Neutrophil (primary cell): Measurements from ENCODE around the gene TBC1D24.

Experiments used
- H3K27ac ChIP-seq: fragments of 200-600 bp; sonication (generic); 2 replicates; pipeline ENCODE4 v1.5.1; 2016; ENCODE audit warnings: mild to moderate bottlenecking, moderate library complexity
- H3K27me3 ChIP-seq: fragments of 200-600 bp; sonication (generic); 2 replicates; pipeline ENCODE4 v1.6.0; 2016; ENCODE audit warnings: mild to moderate bottlenecking
- H3K36me3 ChIP-seq: fragments of 200-600 bp; sonication (generic); 2 replicates; pipeline ENCODE4 v1.5.1; 2017
- H3K4me1 ChIP-seq, 2 experiments: fragments of 200-600 bp in 1 of 2; sonication (generic) in 1 of 2; 1 replicate in 1 of 2; 2 replicates in 1 of 2; pipeline versions ENCODE4 v1.5.1 to v1.6.1; 2013 to 2016; ENCODE audit warnings: low read depth in 1 of 2, low read length in 1 of 2, mild to moderate bottlenecking in 1 of 2, moderate library complexity in 1 of 2; ENCODE audit not compliant: control insufficient read depth in 1 of 2, insufficient read depth in 1 of 2
- H3K4me3 ChIP-seq, 2 experiments: fragments of 200-600 bp in 1 of 2; sonication (generic) in 1 of 2; 1 replicate in 1 of 2; 2 replicates in 1 of 2; pipeline ENCODE4 v1.5.1; 2013 to 2016; ENCODE audit warnings: low read depth in 1 of 2, low read length in 1 of 2, mild to moderate bottlenecking in 1 of 2, moderate library complexity in 1 of 2
- H3K9me3 ChIP-seq: fragments of 200-600 bp; sonication (generic); 2 replicates; pipeline ENCODE4 v1.5.1; 2016
- CTCF ChIP-seq: fragments of 200-600 bp; sonication (generic); IDR thresholded peaks from 2 replicates; pipeline ENCODE4 v1.5.1; 2016; ENCODE audit warnings: antibody characterized with exemption

The TBC1D24 gene

GRCh38 chr16:2520097-2520783 is 45.3 kb downstream of the TBC1D24 start, which contains the start of gene AMDHD2:
Gene AMDHD2 (plus strand): TSS chr16:2520371. CDS start chr16:2520459, 88 bp downstream.
- H3K27me3 ChIP-seq: no peaks in the 10 kb centered on the region
- peaks cover 79 to 83% of the 10 kb centered on the region in 2 experiments for H3K4me1 ChIP-seq
- H3K27ac ChIP-seq: peak within 1 kb of the TSS; percentile 100
- H3K4me3 ChIP-seq: peak within 1 kb of the TSS; percentile 73 to 77
- H3K36me3 ChIP-seq: peaks cover 33% of the 10 kb centered on the region
- TF ChIP-seq CTCF: peak; percentile 30
- no peaks in the 10 kb centered on the region for H3K9me3 ChIP-seq

GRCh38 chr16:2520784-2521531 is 46.0 kb downstream of the TBC1D24 start:
- Histone ChIP-seq H3K27ac (peak overlapping the region; percentile 100), H3K4me1 (peaks cover 79 to 83% of the 10 kb centered on the region in 2 experiments), H3K9me3 (no peaks in the 10 kb centered on the region), H3K27me3 (no peaks in the 10 kb centered on the region), H3K4me3 (peak overlapping the region; percentile 73 to 77), H3K36me3 (peaks cover 33% of the 10 kb centered on the region)
- TF ChIP-seq CTCF: peak; percentile 45

GRCh38 chr16:2523801-2524231 is 48.9 kb downstream of the TBC1D24 start:
- no peak for TF ChIP-seq CTCF
- H3K36me3 ChIP-seq: peaks cover 50% of the 10 kb centered on the region
- H3K27me3 ChIP-seq: no peaks in the 10 kb centered on the region
- H3K4me3 ChIP-seq: no peak overlapping the region
- H3K9me3 ChIP-seq: no peaks in the 10 kb centered on the region
- H3K4me1 ChIP-seq: peaks cover 65 to 71% of the 10 kb centered on the region in 2 experiments
- peak overlapping the region; percentile 91 for H3K27ac ChIP-seq

GRCh38 chr16:2524339-2524938 is 49.5 kb downstream of the TBC1D24 start:
- Histone ChIP-seq H3K36me3 (peaks cover 51% of the 10 kb centered on the region), H3K4me3 (no peak overlapping the region), H3K4me1 (peaks cover 58 to 66% of the 10 kb centered on the region in 2 experiments), H3K27me3 (no peaks in the 10 kb centered on the region), H3K27ac (peak overlapping the region; percentile 91), H3K9me3 (no peaks in the 10 kb centered on the region)
- no peak for TF ChIP-seq CTCF

DNA sequence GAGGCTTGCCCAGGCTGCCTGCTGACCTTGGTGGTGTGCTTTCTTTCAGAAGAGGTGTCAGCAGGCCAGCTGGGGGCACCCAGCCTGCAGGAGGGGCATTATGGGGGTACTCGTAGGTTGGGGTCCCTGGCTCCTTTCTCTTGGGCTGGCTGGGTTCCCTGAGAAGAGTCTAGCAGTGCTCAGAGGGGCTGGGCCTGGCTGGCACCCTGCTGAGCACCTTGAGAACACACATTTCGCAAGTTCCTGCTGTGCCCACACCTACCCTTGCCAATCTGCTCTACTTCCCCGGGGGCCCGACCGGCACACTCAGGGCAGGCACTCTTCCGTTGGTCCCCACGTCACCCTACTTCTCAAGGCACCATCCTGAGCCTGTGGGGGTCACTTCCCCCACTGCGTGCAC is 51.2 kb downstream of the TBC1D24 start:
- peak overlapping the region; percentile 21 to 49 for H3K4me3 ChIP-seq
- peaks cover 59 to 69% of the 10 kb centered on the region in 2 experiments for H3K4me1 ChIP-seq
- H3K27me3 ChIP-seq: no peaks in the 10 kb centered on the region
- TF ChIP-seq CTCF: no peak
- peak overlapping the region; percentile 91 for H3K27ac ChIP-seq
- H3K9me3 ChIP-seq: no peaks in the 10 kb centered on the region
- peaks cover 60% of the 10 kb centered on the region for H3K36me3 ChIP-seq
